Measurements from ENCODE around the gene CCDC137. TPM values are rescaled to one million over a fixed set of nuclear protein-coding genes. Genes with fewer than 3 reads are reported as not detected.
A peak's percentile ranks its signal among the peaks of the same experiment; 100 is the strongest.
"Not testable (repeated sequence)": the region's sequence is repeated elsewhere in the genome, so short reads cannot be mapped to it uniquely, and the experiment has no call there.

Gene CCDC137
- 12.8 TPM for total RNA-seq
- long read RNA-seq, transcript CCDC137-201 (6 exons, 2,468 nt): major isoform, 24 of 37 reads
- long read RNA-seq, partial matches to known transcripts: 6 of 37 reads
- long read RNA-seq, other reads (novel, unspliced or antisense): 7 of 37 reads

DNA sequence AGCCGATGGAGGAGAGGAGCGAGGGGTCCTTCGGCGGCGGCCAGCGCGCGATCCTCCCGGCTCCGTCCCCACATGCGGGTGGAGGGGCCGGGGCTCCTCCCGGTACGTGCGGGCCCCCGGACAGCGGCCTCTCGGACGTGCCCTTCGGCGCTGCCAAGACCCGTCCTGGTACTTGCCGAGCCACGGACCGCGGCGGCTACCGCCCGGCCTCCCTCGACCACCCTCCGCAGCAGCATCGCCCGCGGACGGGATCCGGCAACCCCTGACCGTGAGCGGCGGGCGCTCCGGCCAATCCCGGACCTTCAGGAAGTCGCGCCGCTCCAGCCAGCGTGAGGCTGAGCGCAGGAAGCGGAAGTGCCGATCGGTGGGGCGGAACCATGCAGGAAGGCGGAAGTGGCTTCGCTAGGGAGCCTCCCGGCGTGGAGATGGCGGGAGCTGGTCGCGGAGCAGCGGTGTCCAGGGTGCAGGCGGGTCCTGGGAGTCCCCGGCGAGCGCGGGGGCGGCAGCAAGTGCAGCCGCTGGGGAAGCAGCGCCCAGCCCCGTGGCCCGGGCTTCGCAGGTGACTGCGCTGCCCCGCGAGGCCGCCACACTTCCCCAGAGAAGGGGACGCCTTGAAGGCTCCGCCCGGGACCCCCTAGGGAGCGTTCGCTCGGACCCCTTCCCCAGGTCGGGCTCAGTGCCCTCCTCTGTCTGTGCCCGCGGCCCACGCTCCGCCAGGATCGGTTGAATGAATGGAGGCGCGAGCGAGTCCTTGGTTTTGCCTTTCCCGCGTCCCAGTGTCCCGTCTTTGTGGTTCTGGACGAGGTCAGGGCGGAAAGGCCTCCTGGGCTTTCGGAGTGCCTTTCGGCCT lies at the start of gene CCDC137, which contains the start of gene OXLD1:
TSS of gene CCDC137 (plus strand) at position 396 of the 850 bp plus-strand sequence. CDS start at position 426, 30 bp downstream.
TSS of gene OXLD1 (minus strand) at position 264 of the 850 bp plus-strand sequence. CDS start at position 236, 28 bp downstream.
- no peak for TF ChIP-seq CTCF (IDR thresholded peaks at IDR 0.05)
- peak within 1 kb of the TSS; percentile 93 for H3K27ac ChIP-seq
- intact Hi-C loops (cut with DNase I): no loop called here

GRCh38 chr17:81616877-81617276 lies 49.7 kb upstream of the CCDC137 start:
- Histone ChIP-seq H3K4me3 (no peak overlapping the region), H3K4me1 (no peaks in the 10 kb centered on the region), H3K9me3 (no peaks in the 10 kb centered on the region), H3K36me3 (peaks cover 81% of the 10 kb centered on the region), H3K27me3 (ENCODE audit: low read depth) (no peaks in the 10 kb centered on the region), H3K27ac (no peak overlapping the region)
- TF ChIP-seq CTCF (IDR thresholded peaks at IDR 0.05): no peak
- no peak for ATAC-seq
- intact Hi-C loops (cut with DNase I): no loop called here
- peak; percentile 19 for DNase-seq

More for the DNA sequence above, at the start of gene CCDC137, which contains the start of gene OXLD1:
- Histone ChIP-seq H3K4me3 (peak within 1 kb of the TSS; percentile 100), H3K36me3 (peaks cover 34% of the 10 kb centered on the region), H3K4me1 (peaks cover 31% of the 10 kb centered on the region), H3K9me3 (no peaks in the 10 kb centered on the region), H3K27me3 (ENCODE audit: low read depth) (no peaks in the 10 kb centered on the region)
- DNase-seq: peak; percentile 98
- peak; percentile 98 to 99 for ATAC-seq

- ATAC-seq; H3K4me3 ChIP-seq; intact Hi-C loops (cut with DNase I); H3K4me1 ChIP-seq; H3K27me3 ChIP-seq (ENCODE audit: low read depth); H3K27ac ChIP-seq; H3K9me3 ChIP-seq: not testable (repeated sequence)
- DNase-seq: peak; percentile 1
- H3K36me3 ChIP-seq: peaks cover 81% of the 10 kb centered on the region
Observed at GRCh38 chr17:81618307-81618706, 48.2 kb upstream of the CCDC137 start.

DNA sequence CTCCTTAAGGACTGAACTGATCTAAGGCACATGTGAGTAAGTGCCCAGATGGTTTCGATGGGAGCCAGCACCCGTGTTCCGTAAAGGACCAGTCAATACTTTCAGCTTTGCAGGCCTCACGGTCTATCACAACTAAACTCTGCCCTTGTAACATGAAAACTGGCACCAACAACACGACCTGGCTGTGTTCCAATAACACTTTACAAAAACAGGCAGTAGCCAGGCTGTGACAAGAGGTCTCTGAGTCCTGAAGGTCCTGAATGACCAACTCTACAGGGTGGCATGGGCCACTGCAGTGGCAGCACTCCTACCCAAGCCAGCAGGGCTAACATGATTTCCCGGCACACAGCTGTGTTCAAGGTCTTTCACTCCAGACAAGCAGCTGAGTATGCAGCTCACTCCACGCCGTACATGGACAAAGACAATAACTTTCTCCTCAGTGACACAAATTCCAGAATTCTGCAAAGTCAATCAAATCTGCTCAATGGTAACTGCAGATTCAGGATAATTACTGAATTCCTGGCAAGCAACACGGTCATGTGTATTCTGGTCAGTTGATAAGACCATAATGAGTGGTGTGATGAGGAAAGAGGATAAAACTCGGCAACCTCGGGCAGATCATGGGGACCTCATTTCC lies 44.9 kb upstream of the CCDC137 start:
- no peaks in the 10 kb centered on the region for H3K4me1 ChIP-seq
- H3K4me3 ChIP-seq: no peak overlapping the region
- TF ChIP-seq CTCF (IDR thresholded peaks at IDR 0.05): no peak
- DNase-seq (no peak), ATAC-seq (peak; percentile 44 to 75)
- peak overlapping the region; percentile 12 for H3K27ac ChIP-seq
- peaks cover 82% of the 10 kb centered on the region for H3K36me3 ChIP-seq
- H3K27me3 ChIP-seq (ENCODE audit: low read depth): no peaks in the 10 kb centered on the region
- no peaks in the 10 kb centered on the region for H3K9me3 ChIP-seq
- intact Hi-C loops (cut with DNase I): no loop called here

DNA sequence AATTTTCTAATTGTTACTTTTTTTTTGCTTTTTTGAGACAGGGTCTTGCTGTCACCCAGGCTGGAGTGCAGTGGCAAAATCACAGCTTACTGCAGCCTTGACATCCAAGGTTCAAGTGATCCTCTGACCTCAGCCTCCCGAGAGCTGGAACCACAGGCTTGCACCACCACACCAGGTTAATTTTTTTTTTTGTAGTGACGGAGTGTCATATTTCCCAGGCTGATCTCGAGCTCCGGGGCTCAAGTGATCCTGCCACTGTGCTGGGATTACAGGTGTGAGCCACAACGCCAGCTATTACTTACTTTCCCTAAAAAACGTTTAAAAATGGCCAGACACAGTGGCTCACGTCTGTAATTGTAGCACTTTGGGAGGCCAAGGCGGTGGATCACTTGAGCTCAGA lies 36.3 kb upstream of the CCDC137 start:
- peaks cover 53% of the 10 kb centered on the region for H3K36me3 ChIP-seq

More for the DNA sequence above, 36.3 kb upstream of the CCDC137 start:
- H3K4me1 ChIP-seq: peaks cover 18% of the 10 kb centered on the region
- H3K27ac ChIP-seq: no peak overlapping the region
- H3K4me3 ChIP-seq: no peak overlapping the region
- TF ChIP-seq CTCF (IDR thresholded peaks at IDR 0.05): no peak
- DNase-seq: no peak
- H3K27me3 ChIP-seq (ENCODE audit: low read depth): no peaks in the 10 kb centered on the region
- H3K9me3 ChIP-seq: no peaks in the 10 kb centered on the region
- intact Hi-C loops (cut with DNase I): no loop called here
- ATAC-seq: no peak

Data from lower lobe of right lung (tissue), 2 donors.